SKM-1 (cell line): ENCODE measurements around the gene CD180.
A peak's percentile ranks its signal among the peaks of the same experiment; 100 is the strongest.
"Not testable (repeated sequence)": the region's sequence is repeated elsewhere in the genome, so short reads cannot be mapped to it uniquely, and the experiment has no call there.

Experiments used
- DNase-seq: peaks from one replicate; lab custom pipeline; 2025; ENCODE audit not compliant: unreplicated experiment; lab: John Stamatoyannopoulos, UW

CD180 gene

GRCh38 chr5:67189931-67190330 lies 6.7 kb downstream of the CD180 start:
- DNase-seq = no peak

- no peak for DNase-seq
Measured at GRCh38 chr5:67189079-67189354, 7.6 kb downstream of the CD180 start.

DNA sequence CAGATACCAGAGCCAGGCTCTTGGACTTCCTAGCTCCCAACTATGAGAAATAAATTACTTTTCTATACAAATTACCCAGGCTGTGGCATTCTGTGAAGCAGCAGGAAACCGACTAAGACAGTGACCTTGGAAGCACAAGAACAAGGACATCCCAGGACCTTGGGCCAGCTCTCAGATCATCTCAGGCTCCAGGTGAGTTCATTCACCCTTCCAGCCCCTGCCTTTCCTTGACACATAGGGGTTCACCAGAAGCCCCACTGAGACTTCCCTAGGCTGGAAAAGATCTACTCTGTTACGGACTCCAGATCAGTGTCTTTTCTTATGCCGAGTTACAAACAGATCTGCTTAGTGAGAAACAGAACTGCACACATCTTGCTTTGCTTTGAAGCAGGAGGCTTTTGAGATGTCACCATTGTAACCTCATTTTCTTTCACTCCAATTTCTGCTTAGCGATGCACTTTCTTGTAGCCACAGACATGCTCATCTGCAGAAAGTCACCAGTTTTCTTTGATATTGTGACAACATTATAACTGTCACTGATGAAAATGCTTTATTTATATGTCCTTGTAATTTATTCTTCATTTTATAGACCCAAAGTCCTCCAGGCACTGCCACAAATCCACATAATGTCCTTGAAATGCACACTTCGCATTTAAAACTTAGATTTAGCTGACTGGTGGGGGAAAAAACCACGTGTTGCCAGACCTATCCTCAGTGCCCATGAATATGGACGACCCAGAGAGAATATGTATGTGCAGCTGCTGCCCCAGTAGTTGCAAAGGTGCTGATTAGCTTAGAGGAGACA lies 8.1 kb downstream of the CD180 start:
- DNase-seq = no peak

- DNase-seq = peak; percentile 33
Measured at GRCh38 chr5:67187006-67187715, 9.4 kb downstream of the CD180 start.

DNA sequence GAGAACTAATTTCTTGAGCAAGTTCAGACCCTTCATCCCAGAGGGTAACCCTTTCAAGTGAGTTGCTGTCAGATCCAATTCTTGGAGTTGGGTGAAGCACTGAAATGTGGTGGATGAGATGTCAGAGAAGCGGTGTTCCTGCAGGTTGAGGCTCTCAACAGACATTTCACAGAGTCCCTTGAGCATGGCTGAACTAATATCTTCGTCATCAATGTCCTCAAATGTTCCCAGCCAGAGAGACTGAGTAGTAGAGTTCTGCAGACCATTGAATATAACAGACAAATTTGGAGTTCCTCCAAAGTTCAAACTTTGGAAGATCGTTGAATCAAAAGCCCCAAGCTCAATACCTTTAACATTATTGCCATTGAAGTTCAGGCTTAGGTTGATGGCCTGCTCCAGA lies 12.7 kb downstream of the CD180 start:
- no peak for DNase-seq

GRCh38 chr5:67182301-67182790 lies 14.3 kb downstream of the CD180 start:
- no peak for DNase-seq

DNA sequence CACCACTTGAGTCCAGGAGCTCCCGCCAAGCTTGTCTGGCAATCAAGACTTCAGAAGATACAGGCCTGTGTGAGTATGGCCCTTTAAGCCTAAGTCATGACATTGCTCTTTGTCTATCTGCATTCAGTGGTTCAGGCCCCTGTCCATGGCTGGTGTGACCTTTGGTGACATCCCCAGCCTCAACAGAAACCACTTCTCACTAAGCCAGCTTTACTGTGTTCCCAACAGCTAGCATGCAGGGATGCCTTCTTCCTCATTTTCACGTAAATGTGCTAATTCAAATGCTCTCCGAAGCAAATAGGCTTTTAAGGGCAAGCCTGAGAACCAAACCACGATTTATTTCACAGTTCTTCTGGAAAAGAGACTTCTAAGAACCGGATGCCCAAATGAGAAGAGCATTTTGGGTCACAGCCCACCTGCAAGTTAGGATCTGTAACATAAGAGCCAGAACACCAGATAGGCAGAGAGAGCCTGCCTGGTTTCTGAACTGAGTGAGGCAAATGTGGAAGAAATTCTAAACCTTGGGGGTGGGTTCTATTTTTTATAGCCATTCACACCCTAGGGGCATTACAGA lies 14.9 kb downstream of the CD180 start:
- peak; percentile 89 for DNase-seq

DNA sequence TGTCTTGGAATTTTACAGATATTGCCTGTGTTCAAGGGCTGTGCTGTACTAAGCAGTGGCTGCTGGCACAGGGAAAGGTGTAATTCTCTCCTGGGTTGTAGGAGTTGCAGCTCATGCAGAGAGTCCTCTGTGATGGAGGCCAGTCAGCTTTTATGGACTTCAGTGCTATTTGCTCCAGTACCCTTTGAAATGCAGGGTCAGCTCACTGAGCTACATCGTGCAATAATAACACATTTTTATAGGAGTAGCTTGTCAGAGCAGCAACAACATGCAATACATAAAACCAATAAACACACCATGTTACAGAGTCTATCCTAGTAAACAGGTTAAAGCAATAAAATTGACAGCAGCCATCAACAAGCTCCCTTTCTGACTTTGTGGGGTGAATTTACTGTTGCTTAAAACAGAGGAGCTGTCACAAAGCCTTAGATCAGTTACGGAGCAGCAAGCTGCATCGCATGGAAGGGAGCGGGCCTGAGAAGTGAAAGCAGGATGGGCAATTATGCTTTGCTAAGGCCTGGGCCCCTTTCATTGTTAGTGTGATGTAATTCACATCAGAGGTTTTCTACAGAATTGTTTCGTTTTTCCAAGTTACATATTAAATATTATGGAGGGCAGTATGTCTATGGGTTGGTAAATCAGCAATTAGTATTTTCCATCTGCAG lies 16.8 kb downstream of the CD180 start:
- DNase-seq = no peak

GRCh38 chr5:67178966-67179365 lies 17.6 kb downstream of the CD180 start:
- no peak for DNase-seq

DNA sequence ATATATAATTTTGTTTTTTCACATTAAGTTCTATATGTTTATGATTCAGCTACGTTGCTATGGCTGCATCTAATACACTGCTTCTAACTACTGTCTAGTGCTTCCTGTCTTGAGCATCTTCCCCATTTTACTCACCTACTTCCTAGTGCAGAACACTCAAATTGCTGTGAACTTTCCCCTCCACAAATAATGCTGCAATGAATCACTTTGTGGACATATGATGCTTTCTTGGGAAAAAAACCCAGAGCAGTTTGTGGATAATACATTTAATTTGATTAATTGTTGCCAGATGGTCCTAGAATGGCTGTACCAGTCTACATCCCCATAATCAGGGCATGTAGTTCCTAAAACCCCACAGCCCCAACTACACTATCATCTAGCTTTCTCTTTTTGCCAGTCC lies 18.5 kb downstream of the CD180 start:
- no peak for DNase-seq

GRCh38 chr5:67176936-67177335 lies 19.7 kb downstream of the CD180 start:
- DNase-seq = no peak

DNA sequence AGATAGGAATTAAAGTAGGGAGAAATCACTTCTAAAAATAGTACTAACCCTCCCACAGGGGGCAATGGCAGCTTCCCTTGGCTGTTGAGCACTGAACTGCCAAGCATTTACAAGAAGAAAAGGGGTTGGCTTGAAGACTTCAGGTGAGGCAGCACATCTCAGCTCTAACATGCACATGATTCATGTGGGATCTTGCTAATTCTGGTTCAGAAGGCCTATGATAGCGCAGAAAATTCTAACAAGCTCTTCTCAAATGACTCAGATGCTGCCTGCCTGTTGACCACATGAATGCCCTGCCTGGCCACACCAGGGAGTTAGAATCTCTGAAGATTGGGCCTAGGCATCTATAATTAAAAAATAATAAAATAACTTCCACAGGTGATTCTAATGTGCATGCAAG lies 22.6 kb downstream of the CD180 start:
- DNase-seq = no peak

GRCh38 chr5:67173351-67173750 lies 23.2 kb downstream of the CD180 start:
- not testable (repeated sequence) for DNase-seq

- no peak for DNase-seq
Measured at GRCh38 chr5:67170767-67171166, 25.8 kb downstream of the CD180 start.

DNA sequence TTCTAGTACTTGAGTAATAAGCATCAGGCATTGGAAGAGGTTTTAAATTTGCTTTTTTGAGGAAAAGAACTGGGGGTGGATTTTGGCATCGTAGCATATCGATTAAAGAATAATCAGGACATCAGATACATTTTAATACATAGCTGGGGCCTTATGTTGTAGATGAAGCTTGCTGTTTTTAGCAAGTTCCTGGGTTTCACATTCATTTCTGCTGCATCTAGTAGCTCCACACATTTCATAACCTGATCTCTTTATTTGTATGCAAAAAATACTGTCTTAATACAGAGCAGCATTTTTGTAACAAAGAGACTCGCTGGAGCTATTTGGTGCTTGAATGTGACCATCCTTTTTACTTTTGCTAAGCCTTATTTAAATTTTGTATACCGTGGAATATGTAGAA lies 28.5 kb downstream of the CD180 start:
- DNase-seq = no peak

DNA sequence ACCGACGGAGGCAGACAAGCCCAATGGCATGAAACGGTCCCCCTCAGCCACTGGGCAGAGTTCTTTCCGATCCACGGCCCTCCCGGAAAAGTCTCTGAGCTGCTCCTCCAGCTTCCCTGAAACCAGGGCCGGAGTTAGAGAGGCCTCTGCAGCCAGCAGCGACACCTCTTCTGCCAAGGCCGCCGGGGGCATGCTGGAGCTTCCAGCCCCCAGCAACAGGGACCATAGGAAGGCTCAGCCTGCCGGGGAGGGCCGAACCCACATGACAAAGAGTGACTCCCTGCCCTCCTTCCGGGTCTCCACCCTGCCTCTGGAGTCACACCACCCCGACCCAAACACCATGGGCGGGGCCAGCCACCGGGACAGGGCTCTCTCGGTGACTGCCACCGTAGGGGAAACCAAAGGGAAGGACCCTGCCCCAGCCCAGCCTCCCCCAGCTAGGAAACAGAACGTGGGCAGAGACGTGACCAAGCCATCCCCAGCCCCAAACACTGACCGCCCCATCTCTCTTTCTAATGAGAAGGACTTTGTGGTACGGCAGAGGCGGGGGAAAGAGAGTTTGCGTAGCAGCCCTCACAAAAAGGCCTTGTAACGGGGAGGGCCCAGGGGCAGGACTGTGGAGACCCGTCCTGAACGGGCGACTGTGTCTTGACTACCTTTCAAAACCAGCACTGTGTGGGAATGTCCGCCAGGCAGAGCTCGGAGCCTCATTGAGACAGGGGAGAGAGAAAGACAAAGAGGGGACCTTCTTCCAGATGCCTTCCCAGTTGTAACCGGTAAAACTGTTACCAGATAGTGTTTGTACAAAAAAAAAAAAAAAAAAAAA lies 29.9 kb downstream of the CD180 start:
- no peak for DNase-seq

DNA sequence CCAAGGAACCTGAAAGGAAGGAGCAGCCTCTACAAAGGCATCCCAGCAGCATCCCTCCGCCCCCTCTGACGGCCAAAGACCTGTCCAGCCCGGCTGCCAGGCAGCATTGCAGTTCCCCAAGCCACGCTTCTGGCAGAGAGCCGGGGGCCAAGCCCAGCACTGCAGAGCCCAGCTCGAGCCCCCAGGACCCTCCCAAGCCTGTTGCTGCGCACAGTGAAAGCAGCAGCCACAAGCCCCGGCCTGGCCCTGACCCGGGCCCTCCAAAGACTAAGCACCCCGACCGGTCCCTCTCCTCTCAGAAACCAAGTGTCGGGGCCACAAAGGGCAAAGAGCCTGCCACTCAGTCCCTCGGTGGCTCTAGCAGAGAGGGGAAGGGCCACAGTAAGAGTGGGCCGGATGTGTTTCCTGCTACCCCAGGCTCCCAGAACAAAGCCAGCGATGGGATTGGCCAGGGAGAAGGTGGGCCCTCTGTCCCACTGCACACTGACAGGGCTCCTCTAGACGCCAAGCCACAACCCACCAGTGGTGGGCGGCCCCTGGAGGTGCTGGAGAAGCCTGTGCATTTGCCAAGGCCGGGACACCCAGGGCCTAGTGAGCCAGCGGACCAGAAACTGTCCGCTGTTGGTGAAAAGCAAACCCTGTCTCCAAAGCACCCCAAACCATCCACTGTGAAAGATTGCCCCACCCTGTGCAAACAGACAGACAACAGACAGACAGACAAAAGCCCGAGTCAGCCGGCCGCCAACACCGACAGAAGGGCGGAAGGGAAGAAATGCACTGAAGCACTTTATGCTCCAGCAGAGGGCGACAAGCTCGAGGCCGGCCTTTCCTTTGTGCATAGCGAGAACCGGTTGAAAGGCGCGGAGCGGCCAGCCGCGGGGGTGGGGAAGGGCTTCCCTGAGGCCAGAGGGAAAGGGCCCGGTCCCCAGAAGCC lies 30.8 kb downstream of the CD180 start:
- DNase-seq = peak; percentile 14

DNA sequence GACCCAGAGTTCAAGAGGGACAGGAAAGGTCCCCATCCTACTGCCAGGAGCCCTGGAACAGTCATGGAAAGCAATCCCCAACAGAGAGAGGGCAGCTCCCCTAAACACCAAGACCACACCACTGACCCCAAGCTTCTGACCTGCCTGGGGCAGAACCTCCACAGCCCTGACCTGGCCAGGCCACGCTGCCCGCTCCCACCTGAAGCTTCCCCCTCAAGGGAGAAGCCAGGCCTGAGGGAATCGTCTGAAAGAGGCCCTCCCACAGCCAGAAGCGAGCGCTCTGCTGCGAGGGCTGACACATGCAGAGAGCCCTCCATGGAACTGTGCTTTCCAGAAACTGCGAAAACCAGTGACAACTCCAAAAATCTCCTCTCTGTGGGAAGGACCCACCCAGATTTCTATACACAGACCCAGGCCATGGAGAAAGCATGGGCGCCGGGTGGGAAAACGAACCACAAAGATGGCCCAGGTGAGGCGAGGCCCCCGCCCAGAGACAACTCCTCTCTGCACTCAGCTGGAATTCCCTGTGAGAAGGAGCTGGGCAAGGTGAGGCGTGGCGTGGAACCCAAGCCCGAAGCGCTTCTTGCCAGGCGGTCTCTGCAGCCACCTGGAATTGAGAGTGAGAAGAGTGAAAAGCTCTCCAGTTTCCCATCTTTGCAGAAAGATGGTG lies 31.6 kb downstream of the CD180 start:
- DNase-seq = no peak

GRCh38 chr5:67163863-67164595 lies 32.6 kb downstream of the CD180 start:
- no peak for DNase-seq
